NOMO-1 treated with dmso at 0.1 percent for 144 hours (cell line): Measurements from ENCODE around the gene MCC.
A peak's percentile ranks its signal among the peaks of the same experiment; 100 is the strongest.

Source experiments
- DNase-seq: peaks from one replicate; lab custom pipeline; 2025; ENCODE audit not compliant: unreplicated experiment; lab: John Stamatoyannopoulos, UW

Gene MCC

DNA sequence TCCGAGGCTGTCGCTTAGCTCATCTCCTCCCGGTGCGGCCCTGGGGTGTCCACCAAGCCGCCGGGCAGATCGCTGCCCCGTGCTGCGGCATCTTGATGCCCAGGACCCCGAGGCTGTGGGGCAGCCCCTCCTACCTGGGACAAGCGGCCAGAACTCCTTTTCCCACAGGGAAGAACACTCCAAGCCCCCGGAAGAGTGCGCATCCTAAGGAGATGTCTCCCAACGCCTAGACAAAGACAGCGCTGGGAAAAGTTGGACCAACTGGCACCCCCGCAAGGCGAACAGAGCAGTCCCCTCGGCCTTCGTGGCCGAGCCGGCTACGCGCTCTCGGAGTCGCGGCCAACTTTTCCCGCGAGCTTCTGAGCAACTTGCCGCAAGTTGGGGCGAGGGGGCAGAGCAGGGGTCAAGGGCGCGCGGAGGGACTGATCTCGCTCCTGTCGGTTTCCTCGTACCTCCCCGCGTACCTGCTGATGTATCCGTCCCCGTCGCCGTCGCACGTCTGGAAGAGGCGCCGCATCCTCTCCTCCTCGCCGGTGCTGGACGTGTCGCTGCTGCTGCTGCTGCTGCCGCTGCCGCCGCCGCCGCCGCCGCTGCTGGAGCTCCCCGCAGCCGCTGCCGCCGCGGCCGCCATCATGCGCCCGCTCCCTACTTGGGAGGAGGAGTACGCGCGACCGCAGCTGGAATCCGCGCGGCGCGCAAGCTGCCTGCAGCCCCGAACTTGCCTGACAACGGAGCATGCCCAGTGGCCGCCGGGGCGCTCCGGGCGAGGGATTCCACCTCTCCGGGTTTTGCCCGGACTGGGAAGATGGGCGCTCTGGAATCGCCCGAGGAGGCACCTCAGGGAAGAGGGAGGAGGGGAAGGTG is at the start of gene MCC:
TSS of gene MCC (minus strand) at position 673 of the 864 bp plus-strand sequence.
- DNase-seq: no peak

DNA sequence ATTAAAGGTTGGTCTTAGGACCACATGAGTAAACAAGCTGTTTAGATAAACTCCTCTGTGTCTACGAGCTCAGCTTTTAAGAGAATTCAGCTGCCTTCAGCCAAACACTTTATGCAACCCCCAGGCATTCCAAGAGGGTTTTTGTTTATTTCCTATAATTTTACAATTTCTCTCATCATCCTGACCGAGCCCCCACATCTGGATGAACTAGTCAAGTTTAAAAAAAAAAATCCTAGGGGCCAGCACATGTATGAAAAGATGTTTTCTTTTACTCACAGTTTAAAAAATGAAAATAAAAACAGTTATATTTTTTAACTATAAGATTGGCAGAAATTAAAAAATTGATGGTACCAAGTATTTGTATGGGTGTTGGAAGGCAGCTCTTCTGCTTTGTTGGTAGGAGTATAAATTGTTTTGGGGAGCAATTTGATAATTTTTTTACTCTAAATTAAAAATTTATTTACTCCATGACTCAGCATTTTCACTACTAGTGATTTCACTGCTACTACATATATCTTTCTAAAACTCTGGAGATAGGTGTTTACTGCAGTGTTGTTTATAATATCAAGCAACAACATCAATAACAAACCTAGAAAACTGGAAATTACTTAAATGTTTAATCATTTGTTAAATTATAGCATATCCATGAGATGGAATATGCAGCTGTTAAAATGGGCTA is 43.4 kb upstream of the MCC start:
- DNase-seq: no peak

DNA sequence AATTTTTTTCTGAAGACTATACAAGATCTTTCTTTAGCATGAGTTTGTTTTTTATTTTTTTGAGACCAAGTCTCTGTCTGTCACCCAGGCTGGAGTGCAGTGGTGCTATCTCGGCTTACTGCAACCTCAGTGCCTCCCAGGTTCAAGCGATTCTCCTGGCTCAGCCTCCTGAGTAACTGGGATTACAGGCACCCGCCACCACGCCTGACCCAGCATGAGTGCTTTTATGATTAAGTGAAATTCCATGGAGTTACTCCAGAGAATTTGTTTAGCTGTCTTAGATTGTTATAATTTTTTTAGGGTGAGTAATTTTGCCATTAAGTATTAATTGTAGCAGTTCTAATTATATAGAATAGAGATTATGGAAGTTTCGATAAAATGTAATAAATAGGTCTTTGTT is 39.5 kb upstream of the MCC start:
- DNase-seq: no peak

DNA sequence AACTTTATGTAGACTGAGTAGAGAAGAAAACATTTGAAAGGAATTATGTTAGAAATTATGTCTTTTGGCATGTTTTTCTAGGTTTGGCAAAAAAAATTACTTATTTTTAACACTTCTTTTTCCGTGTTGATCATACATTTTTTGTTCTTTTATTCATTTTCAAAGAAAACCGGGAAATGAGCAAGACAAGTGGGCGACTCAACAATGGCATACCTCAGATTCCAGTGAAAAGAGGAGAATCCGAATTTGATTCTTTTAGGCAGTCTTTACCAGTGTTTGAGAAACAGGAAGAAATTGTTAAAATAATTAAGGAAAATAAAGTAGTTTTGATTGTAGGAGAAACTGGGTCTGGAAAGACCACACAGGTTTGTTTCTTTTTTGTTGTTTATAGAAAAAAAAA is 38.2 kb upstream of the MCC start:
- no peak for DNase-seq

DNA sequence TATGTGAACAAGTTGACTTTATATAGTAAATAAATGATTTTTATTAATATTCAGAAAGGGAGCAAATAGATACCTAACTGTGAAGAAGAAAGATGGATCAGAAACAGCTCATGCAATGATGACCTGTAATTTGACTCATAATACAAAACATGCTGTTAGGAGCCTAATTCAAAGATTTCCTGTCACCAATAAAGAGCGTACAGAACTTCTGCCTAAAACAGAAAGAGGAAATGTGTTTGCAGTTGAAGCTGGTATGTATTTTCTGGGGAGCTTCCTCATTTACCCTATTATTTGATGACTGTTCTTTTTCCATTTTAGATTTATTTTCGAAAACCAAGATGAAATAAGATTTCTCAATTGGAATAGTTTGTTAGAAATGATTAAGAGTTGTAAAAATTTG is 36.7 kb upstream of the MCC start:
- DNase-seq: peak; percentile 47

DNA sequence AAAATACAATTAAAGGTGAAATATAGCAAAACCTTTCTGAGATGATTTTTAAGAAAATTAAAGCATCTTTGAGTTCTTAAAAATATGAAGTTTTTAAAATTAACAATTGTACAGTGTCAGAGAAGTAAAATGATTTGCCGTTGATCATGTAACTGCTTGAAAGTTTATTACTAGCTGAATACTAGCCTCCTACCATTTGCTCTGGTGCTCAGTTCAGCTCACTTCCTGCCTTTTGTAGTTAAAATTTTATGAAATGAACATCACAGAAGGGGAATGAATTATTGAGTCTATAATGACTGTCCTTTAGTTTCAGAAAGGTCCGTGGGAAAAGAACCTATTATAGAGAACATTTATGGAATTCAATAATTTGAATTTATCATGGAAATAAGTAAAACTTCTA is 34.9 kb upstream of the MCC start:
- no peak for DNase-seq

DNA sequence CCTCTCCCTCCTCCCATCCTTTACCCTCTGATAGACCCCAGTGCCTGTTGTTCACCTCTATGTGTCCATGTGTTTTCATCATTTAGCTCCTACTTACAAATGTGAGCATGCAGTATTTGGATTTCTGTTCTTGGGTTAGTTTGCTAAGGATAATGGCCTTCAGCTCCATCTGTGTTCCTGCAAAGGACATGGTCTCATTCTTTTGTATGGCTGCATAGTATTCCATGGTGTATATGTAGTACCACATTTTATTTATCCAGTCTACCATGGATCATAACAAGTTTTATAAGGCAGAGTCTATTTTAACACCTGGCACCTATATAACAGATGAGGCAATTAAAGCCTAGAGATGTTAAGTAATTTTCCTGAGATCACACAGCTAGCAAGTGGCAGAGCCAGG is 32.6 kb upstream of the MCC start:
- DNase-seq: no peak

DNA sequence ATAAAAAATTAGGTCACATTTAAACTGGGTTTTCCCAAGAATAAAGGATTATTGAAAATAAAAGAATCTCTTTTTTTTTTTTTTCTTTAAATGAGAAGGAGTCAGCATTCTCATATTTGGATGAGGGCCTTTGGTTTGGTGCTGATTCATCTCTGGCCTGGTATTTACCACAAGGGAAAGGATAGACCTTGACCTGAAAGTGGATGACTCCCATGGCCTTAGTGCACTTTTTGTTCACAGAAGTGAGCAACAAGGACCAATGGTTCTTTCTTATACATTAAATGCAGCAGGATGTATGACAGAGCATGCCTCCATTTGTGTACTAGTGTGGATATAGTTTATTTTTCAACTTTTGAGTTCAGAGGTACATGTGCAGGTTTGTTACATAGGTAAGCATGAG is 32.2 kb upstream of the MCC start:
- no peak for DNase-seq

DNA sequence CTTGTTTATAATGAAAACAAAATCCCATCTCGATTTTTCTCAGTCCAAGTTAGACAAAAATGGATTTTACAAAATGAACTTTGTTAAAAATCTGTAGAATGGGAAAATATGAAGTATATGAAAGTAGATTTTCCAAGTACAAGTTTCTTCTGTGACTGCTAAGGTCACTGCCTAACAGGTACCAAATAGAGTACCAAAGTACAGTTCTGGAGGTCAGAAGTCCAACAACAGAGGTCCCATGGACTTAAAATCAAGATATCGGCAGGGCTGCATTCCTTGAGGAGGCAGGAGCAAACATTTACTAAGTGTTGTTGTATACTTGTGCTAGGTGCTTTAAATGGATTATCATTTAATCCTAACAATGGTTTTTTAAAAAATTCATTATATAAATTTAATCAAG is 31.2 kb upstream of the MCC start:
- DNase-seq: no peak

DNA sequence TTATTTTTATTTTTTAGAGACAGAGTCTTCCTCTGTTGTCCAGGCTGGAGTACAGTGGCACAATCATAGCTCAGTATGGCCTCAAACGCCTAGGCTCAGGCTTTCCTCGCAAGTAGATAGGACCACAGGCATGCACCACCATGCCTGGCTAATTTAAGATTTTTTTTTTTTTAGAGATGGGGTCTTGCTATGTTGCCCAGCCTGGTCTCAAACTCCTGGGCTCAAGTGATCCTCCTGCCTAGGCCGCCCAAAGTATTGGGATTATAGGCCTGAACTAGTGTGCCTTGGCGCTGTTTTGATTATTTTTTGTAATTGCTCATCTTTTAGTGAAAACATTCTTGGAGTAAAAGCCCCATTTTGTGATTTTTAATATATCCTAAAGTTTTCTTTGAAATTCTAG is 30.6 kb upstream of the MCC start:
- DNase-seq: no peak

DNA sequence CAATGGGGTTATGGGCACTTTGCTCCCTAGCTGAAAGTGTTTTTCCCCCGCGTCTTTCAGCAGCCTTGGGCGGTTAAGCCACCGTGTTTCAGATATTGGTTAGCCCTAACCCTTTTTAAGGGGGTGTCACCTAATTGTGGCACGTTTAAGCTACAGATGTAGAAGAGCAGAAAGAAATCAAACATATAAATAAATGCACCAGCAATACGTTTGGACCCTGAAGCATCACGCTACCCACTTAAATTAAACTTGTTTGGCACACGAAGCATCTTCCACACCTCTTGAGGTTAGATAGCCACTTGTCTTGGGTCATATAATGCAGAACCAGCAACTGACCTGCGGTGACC is 26.0 kb upstream of the MCC start:
- no peak for DNase-seq

DNA sequence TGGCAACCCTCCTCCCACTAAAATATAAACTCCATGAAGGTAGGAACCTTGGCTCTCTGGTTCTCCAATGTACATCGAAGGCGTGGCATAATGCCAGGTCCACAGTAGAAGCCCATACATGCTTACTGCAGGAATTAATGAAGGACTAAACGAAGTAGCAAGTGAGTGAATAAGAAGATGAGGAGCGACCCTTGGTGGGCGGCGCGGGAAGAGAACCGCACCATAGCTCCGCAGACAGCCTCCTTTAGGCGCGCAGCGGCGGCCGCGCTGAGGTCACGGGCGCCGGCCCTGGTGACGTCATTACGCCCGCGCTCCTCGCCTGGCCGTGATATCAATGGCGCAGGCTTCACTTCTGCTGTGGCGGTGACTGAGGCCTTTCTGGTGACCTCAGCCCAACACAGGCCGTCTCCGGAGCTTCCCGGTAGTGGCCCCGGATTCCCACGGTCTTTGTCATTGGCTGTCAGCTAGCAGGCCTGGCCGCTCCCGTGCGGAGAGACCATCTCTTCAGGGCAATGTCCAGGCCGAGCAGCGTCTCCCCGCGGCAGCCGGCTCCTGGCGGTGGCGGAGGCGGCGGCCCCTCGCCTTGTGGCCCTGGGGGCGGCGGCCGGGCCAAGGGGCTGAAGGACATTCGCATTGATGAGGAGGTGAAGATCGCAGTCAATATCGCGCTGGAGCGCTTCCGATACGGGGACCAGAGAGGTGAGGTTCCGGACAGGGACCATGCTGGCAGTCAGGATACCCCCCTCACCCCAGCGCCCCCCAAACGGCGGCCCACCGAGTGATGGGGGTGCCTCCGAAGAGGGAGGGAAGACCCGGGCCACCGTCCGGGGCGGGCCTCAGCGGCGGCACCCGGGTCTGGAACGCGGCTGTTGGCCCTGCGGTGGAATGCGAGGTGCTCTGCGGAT is 25.4 kb upstream of the MCC start, which contains the start of gene YTHDC2:
TSS of gene YTHDC2 (plus strand) at position 311 of the 905 bp plus-strand sequence. CDS start at position 513, 202 bp downstream.
- DNase-seq: peak; percentile 84

DNA sequence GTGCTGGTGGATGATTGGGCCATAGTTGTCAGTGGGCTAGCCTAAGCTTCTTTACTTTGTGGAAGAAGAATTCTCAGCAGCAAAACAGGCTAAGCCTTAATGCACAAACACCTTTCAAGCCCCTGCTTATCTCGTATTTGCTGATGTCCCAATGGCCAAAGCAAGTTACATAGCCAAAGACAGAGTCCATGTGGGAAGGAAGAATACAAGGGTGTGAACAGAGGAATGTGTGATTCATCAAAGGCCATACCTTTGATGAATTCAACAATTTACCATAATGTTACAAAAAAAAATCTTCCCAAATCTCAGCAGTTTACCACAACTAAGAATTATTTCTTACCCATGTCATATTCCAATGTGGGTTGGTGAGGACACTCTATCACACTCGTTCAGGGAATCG is 24.1 kb upstream of the MCC start:
- DNase-seq: no peak

DNA sequence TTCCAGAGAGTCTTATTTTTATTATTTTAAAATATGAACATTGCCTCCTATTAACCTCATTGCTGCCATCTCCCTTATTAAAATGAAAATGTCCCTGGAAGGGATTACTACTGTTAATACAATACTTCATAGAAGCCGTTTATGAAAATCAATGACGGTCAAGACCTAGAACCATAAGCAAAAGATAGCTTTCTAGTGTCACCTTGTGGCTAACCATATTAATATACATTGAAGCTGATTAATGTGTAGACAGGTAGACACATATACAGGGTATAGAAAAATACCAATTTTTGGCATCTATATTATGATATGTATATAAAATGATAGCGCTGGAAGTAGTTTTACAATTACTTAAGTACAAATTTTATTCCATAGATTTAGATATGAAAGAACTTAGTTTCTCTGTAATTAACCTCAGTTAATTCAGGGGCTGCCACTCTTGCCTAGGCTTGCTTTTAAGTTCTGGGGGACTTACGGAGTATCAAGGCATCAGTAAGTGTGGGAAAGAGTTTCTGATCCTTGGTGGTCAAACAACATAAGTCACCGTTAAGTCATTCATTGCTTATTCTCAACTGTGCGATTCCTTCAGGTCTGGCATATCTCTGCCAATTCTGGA is 22.7 kb upstream of the MCC start:
- no peak for DNase-seq

DNA sequence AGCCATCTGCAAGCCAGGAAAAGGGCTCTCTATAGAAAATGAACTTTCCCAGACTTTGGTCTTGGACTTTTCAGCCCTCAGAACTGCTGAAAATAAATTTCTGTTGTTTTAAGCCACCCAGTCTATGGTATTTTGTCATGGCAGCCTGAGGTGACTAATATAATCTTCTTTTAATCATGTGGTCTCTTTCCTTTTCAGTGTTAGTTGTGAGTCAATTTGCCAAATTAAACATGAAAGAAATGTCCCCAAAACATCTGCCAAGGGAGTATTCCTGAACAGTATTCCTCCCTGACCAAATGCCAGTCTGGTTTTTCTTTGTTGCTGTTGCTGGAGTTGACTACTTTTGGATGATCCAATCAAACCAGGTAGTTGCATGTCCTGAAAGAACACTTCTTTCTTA is 20.5 kb upstream of the MCC start:
- DNase-seq: no peak

DNA sequence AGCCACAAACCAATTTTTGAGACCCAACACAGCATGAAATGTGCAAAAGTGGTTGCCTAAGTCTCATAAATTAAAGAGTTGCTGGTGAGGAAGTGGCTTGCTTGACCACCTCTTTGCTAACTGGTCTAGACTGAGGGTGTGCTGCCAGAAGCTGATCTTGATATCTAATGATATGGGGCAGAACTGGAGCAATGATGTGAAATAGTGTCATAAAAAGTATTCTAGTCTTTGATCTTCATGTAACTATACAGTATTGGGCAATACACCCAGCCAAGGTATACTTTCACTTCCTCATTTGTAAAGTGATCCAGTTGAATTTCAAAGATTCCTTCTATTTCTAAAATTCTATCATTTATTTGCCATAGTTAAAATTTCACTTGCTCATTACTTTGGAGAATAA is 19.3 kb upstream of the MCC start:
- DNase-seq: peak; percentile 93

DNA sequence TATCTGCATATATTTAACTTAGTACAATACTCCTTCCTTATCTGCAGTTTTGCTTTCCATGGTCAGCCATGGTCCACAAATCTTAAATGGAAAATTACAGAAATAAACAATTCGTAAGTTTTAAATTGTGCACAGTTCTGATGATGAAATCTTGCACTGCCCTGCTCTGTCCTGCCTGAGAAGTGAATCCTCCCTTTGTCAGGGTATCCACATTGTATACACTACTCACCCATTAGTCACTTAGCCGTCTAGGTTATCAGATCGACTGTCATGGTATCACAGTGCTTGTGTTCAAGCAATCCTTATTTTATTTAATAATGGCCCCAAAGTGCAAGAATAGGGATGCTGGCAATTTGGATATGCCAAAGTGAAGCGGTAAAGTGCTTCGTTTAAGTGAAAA is 16.9 kb upstream of the MCC start:
- no peak for DNase-seq

DNA sequence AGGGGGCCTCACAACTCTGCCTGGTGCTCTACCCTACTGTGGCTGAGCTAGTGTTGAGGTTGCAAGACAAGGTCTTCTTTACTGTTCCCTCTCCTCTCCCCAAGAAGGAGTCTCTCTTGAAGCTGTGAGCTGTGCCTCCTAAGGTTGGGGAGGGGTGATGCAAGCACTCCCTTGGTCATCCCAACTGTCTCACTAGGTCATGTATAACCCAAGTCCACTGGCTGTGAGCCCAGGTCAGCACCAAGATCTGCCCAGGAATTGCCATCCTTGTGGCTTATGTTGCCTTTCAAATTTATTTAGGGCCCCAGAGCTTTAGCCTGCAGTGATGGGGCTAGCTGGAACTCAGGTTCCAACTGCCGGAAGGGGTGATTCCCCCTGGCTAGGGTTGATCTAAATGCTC is 14.9 kb upstream of the MCC start:
- no peak for DNase-seq

DNA sequence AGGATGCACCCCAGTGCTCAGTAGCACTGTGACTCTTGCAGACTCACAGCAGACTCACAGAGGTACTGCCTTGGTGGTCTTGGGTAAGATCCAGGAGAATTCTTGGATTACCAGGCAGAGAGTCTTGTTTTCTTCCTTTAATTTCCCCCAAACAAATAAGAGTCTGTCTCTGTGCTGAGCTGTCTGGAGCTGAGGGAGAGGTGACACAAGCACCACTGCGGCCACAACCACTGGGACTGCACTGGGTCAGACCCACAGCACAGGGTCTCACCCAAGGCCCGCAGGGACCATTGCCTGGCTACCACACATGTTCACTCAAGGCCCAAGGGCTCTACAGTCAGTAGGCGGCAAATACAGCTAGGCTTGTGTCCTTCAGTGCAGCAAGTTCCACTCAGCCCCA is 13.8 kb upstream of the MCC start:
- DNase-seq: no peak

DNA sequence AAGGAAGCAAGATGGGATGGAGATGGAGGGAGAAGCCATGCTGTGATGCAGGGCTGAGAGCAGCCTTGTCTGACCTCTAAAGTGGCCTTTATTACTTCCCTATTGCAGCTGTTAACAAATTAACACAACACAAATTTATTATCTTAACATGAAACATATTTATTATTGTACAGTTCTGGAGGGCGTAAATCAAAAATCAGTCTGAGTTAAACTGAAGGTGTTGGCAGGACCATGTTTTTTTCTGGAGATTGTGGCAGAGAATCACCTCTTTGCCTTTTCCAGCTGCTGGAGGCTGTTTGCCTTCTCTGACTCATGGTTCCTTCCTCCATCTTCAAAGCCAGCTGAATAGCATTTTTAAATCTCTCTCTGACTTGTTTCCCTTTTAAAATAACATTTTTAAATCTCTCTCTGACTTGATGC is 7.2 kb upstream of the MCC start:
- no peak for DNase-seq

DNA sequence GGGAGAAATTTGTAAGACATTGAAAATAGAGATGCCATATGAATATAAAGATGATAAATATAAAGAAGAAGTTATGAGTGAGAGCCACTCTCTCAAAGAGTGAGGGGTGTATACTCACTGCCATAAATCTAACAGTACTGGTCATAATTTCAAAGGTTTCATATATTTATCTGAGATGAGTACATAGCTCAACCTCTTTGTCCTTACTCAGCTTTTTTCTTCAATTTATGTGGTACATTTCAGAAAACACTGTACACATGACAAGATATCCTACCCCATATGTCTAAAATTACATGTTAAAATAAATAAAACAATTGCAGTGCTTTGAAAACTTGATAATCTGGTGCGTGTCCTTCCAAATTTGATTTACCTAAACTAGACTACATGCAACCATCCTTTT is 5.2 kb upstream of the MCC start:
- DNase-seq: no peak
